ENCODE measurements around the gene C16orf96. TPM values are rescaled to one million over a fixed set of nuclear protein-coding genes. Genes with fewer than 3 reads are reported as not detected.
A peak's percentile ranks its signal among the peaks of the same experiment; 100 is the strongest.

Gene C16orf96
- total and polyA plus RNA-seq, 2 of the 13 experiments (the other 11 are each of a cell fraction or from before 2014, with no cell fraction given), result 0.03 TPM; not detected in 1

- no peak for TF ChIP-seq ZNF468 (CRISPR knock-in tag; IDR thresholded peaks at IDR 0.05)
- TF ChIP-seq SALL1 (CRISPR knock-in tag; IDR thresholded peaks at IDR 0.05), result peak; percentile 58
- TF ChIP-seq ZNF383 (CRISPR knock-in tag; IDR thresholded peaks at IDR 0.05; ENCODE audit: borderline replicate concordance), result peak; percentile 84; the same call in 1 of the 2 replicates
- peak; percentile 62; the same call in 1 of the 2 replicates for TF ChIP-seq HDAC1 (CRISPR knock-in tag; IDR thresholded peaks at IDR 0.05)
- TF ChIP-seq RBFOX2 (IDR thresholded peaks at IDR 0.05; ENCODE audit: low read depth, low read length), result no peak
- no peak for TF ChIP-seq SRSF1 (optimal IDR thresholded peaks at IDR 0.05; ENCODE audit: low read depth, low read length)
- peak; percentile 23; the same call in 1 of the 2 replicates for TF ChIP-seq SOX5 (CRISPR knock-in tag; IDR thresholded peaks at IDR 0.05; ENCODE audit: borderline replicate concordance)
- no peak for TF ChIP-seq YEATS2 (CRISPR knock-in tag; IDR thresholded peaks at IDR 0.05; ENCODE audit: borderline replicate concordance)
- TF ChIP-seq HNRNPL (IDR thresholded peaks at IDR 0.05; ENCODE audit: low read depth, low read length), result no peak
- TF ChIP-seq USF2 (IDR thresholded peaks at IDR 0.05; ENCODE audit: low read depth, low read length), result no peak
- peak; percentile 2; the same call in 1 of the 2 replicates for TF ChIP-seq USF2 (CRISPR knock-in tag; IDR thresholded peaks at IDR 0.05; ENCODE audit: borderline replicate concordance)
- no peak for TF ChIP-seq SNAPC2 (CRISPR knock-in tag; IDR thresholded peaks at IDR 0.05)
- peak; percentile 39; the same call in 1 of the 2 replicates for TF ChIP-seq HOMEZ (CRISPR knock-in tag; IDR thresholded peaks at IDR 0.05; ENCODE audit: low read depth)
- no peak for TF ChIP-seq FOXO4 (CRISPR knock-in tag; conservative IDR thresholded peaks at IDR 0.05)
- TF ChIP-seq ZNF598 (CRISPR knock-in tag; IDR thresholded peaks at IDR 0.05; ENCODE audit: borderline replicate concordance), result peak; percentile 62; the same call in 1 of the 2 replicates
- TF ChIP-seq ZNF414 (CRISPR knock-in tag; IDR thresholded peaks at IDR 0.05), result no peak
- peak; percentile 78 for TF ChIP-seq ZNF317 (CRISPR knock-in tag; IDR thresholded peaks at IDR 0.05)
- TF ChIP-seq NR1H2 (CRISPR knock-in tag; IDR thresholded peaks at IDR 0.05; ENCODE audit: borderline replicate concordance, low read depth), result no peak
- no peak for TF ChIP-seq PAWR (CRISPR knock-in tag; IDR thresholded peaks at IDR 0.05; ENCODE audit: borderline replicate concordance)
- TF ChIP-seq BCLAF1 (IDR thresholded peaks at IDR 0.05), result no peak
- TF ChIP-seq ZBTB7B (CRISPR knock-in tag; IDR thresholded peaks at IDR 0.05), result 0 out of 2 replicates have a peak, but pooled peaks have one; percentile 48
These were observed 68.1 kb downstream of the C16orf96 start, which contains the start of gene MGRN1 (continued) for GRCh38 chr16:4624015-4624826.

Data from HepG2 (cell line).